ENCODE data around the gene WWOX.

DNA sequence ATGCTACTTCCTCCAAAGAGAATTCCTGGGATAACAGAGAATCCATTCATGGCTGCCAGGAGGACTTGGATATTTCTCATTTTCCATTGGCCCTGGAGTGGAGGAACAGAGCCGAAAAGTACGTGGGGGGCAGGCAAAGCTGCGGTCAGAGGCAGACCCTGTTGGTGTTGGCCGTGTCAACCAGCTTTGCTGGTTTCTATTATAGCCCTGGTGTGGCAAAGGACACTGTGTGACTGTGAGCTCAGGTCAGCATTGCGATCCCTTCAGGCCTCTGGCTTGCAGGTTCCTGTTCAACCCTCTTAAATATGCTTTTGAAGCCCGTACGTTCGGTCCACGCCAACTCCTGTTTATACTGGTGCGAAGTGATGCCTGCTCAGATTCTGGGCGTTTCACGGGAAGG lies 904.9 kb downstream of the WWOX start:
- TF ChIP-seq, protein P1, sequence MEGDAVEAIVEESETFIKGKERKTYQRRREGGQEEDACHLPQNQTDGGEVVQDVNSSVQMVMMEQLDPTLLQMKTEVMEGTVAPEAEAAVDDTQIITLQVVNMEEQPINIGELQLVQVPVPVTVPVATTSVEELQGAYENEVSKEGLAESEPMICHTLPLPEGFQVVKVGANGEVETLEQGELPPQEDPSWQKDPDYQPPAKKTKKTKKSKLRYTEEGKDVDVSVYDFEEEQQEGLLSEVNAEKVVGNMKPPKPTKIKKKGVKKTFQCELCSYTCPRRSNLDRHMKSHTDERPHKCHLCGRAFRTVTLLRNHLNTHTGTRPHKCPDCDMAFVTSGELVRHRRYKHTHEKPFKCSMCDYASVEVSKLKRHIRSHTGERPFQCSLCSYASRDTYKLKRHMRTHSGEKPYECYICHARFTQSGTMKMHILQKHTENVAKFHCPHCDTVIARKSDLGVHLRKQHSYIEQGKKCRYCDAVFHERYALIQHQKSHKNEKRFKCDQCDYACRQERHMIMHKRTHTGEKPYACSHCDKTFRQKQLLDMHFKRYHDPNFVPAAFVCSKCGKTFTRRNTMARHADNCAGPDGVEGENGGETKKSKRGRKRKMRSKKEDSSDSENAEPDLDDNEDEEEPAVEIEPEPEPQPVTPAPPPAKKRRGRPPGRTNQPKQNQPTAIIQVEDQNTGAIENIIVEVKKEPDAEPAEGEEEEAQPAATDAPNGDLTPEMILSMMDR (conservative IDR thresholded peaks at IDR 0.05 in 1 of 2, IDR thresholded peaks at IDR 0.05 in 1 of 2; ENCODE audit: extremely low read depth in 1 of 2, insufficient read depth in 1 of 2, low read depth in 1 of 2, low read length in 2 of 2) = no peak
- no peak for TF ChIP-seq EZH2 (IDR thresholded peaks at IDR 0.05; ENCODE audit: borderline replicate concordance, low read length)

Measured in mammary epithelial cell (primary cell).